ENCODE measurements around the gene TXNL4A.

The TXNL4A gene

DNA sequence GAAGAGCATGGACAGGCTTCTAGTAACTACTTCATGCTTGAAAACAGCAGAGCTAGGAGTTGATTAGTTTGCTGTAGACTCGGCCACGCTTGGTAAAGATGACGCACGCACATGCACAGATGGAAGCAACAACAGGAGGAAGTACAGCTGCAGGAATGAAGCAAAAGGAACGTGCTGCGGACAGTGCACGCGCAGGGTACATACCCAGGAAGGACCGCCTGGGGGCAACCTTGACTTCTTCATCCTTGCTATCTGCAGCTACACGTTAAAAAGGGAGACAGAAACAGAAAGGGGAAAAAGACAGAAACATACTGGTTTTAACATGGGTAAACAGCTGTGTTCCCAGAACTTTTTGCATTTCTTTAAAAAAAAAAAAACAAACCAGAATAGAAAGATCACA, 54.6 kb downstream of the TXNL4A start:
- DNase-seq, result no peak

DNA sequence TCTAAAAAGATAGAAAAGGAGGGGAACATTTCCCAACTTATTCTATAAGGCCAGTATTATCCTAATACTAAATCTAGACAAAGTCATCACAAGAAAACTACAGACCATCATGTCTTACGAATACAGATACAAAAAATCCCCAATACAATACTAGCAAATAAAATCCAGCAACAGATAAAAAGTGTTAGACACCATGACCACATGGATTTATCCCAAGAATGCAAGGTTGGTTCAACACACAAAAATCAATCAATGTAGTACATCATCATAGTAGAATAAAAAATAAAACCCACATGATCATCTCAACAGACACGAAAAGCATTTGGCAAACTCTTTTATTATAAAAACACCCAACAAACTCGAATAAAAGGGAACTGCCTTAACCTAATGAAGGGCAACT, 55.5 kb downstream of the TXNL4A start:
- no peak for DNase-seq

DNA sequence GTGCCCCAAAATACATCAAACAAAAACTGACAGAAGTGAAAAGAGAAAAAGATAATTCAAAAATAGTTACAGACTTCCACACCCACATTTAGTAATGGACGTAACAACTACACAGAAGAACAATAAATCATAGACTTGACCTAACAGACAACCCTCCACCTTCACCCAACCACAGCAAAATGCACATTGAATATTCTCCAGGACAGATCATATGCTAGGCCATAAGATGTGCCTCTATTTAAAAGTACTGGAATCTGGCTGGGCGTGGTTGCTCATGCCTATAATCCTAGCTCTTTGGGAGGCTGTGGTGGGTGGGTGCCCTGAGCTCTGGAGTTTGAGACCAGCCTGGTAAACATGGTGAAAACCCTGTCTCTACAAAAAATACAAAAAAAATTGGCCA, 56.9 kb downstream of the TXNL4A start:
- DNase-seq, result no peak

DNA sequence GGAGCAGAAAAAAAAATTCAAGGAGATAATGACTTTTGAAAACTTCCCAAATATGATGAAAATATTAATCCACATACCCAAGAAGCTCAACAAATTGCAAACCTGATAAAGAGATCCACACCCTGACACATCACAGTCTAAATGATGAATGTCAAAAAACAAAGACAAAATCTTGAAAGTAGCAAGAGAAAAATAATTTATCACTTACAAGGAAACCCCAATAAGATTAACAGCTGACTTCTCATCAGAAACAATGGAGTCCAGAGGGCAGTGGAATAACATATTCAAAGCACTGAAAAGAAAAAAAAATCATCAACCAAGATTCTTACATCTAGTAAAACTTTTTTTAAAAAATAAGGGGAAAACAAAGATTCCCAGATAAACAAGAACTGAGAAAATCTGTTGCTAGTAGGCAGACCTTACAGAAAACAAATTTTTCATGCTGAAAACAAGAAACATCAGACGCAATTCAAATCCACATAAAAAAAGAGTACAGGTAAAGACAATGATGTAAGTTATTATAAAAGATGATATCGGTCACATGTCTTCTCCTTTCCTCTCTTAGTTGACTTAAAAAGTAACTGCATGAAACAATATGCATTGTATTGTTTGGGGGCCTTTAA, 58.2 kb downstream of the TXNL4A start:
- DNase-seq, result no peak

DNA sequence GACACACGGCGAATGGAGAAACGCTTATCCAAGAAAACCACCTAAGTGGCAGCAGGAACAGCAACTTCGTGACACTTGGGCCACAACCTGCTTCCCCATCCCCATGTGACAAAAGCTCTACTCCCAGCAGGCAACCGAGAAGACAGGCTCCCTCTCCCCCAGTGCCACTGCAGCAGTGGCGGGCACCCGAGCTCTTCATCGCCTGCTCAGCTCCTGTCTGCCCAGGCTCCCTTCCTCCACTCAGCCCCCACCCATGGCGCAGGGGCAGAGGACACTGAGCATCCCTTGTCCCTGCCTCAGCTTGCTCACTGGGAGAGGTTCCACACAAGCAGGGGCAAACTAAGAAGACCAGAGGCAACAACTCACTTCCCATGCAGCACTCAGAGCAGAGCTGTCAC, 59.8 kb downstream of the TXNL4A start:
- DNase-seq, result no peak

DNA sequence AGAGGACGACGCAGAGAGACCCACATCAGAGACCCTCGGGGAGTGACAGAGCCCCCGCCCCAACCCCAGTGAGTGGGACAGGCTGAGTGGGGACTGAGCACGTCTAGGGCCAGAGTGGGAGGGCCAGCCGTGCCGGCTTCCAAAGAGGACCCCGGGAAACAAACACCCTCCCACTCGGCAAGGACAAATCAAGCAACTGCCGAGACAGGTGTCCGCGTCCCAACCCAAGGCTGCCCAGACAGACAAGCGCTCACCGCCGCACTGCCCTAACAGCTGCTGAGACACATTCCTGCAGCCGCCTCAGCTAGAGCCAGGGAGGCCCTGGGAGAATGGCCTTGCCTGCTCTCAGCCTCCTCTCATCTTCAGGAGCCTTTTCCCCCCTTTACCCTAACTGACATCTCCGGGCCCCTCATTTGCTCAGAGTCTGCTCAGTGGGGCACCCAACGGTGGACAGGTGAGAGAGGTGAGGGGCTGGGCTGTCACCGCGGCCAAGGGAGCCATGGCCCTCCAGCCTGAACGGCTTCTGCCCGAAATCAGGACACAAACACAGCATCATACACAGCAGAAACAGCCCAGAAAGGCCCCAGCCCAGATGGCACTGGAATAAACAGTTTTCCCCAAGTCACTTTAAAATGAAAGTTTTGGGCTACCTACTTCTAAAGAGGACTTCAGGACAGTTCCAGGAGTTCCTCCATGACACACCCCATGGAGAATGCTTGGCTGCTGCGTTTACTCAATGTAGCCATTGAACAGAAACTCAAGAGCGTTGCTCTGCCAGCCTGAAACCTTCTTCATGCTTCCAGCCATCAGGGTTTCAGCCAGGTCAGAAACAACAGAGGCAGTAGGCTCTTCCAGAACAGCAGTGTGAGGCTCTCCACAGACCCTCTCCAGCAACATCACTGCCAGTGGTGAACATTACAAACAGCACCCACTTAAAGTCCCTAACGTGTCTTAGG, 60.5 kb downstream of the TXNL4A start:
- no peak for DNase-seq

DNA sequence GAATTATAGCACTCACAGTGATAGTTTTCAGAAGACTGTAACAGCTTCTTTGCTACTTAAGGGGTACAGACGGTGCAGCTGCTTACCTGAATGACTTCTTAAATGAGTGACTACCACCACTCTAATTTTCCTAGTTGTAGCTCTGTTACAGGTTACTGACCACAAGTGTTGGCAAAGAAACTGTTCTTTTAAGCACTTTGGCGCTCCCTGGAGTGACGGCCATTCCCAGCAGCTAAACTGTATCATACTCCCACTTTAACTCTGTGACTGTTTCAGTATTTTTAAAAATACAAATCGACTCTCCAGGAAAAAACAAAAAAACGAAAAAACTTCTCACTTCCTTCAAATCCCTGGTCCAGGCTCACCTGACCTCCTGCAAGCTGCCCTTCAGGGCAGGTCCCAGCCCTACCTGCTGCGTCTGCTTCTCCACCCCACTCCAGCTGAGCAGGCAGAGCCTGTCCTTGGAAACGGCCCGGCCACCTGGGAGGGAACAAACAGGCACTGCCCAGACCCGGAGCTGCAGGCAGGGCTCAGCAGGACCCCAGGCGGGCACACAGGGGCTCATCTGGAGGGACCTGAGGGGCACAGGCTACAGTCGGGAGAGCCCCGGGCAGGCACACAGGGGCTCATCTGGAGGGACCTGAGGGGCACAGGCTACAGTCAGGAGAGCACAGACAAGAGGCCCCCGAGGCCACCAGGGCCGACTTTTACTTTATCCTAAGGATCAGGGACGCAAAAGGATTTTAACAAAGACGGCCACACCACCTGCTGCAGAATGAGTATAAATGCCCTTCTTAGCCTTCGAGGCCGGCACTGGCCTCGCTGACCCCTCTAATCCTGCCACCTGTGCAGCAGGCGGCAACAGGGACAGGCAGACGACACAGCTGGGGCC, 61.4 kb downstream of the TXNL4A start:
- no peak for DNase-seq

DNA sequence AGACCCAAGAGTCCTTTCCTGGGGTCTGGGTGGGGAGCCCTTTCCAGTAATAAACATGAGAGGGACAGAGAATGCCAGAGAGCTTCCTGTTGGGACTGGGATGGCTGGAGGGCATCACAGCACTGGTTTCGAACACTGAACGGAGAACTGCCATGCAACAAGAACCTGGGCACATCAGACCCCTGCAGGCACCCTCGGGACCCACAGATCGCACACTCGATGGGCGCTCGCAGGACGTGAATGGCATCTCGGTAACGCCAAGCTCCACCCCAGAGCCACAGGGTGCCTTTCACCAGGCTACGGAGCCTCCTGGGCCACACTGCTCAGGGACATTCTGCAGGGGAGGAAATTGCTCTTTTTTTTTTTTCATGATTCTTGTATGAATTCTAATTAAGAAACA, 62.1 kb downstream of the TXNL4A start:
- DNase-seq, result no peak

DNA sequence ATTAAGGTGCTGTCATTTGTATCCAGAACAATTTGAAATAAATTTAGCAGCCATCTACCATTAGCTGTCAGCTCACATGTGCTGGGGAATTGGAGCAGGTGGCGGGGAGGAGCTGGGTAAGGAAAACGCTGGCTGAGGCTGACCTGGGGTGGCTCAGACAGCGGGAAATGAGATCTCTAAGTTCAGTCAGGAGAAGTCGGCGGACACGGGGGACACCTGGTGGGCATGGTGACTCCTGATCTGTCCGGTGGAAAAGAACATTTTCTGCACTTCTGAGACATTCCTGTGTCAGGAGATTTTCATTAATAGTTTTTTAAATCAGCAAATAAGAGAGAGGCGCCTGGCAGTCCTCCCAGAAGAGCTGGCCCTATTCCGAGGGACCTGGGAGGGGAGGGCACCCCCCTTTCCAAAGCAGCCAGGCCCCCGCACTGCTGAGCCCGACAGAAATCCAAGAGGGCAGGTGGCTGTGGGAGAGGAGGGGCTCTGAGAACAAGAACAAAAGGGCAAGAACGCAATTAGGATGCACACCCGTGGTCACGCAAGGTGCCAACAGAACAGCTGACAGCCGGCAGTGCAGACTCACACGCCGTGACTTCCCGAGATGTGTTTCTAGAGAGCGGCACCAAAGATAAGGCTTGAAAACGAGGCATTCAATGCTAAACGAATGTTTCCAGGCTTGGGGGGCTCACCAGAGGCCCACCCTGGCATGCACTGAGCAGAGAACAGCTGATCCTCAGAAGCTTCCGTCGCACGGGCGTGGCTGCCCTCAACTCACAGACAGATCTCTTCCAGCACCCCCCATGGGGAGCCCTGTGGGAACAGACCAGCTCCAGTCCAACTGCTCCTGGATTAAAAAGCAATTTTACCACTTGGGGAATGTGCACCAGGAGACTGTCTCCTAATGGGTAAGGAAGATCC, 63.3 kb downstream of the TXNL4A start:
- peak; percentile 35 to 36 for DNase-seq

DNA sequence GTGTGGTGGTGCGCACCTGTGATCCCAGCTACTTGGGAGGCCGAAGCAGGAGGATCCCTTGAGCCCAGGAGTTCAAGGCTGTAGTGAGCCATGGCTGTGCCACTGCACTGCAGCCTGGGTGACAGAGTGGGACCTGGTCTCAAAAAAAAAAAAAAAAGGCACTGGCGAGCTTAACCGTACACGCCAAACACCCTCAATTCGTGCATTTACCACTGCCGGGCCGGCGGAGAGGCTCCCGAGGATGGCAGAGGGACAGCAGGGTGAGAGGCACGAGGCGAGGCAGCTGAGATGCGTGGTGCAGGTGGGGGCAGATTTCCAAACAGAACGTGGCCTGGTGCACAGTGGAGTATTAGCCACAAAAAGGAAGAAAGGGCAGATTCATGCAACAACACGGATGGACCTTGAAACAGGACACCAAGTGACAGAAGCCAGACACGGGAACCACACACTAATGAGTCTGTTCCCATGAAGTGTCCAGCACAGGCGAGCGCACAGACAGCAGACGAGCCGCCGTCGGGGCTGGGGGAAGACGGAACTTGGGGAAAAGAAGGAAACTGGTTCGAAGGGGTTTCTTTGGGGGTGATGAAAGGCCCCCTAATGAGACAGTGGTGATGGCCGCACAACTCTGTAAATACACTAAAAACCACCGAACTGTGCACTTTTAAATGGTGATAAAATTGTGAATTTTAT, 64.3 kb downstream of the TXNL4A start:
- no peak for DNase-seq

DNA sequence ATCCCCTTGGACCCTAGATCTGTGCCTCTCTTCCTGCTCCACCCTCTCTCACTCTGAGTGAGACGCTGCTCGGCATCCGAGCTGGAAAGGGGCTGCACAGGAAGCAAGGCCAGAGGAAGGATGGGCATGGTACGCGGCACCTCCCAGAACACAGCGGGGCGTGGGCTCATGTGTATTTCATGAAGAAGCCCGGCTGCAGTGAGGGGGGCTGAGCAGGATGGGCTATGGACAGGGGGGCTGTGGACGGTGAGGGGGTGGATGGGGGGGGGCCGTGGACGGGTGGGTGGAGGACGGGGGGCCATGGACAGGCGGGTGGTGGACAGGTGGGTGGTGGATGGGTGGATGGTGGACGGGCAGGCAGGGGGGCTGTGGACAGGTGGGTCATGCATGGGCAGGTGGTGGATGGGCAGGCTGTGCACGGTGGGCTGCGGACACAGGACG, 65.4 kb downstream of the TXNL4A start:
- DNase-seq, result no peak

DNA sequence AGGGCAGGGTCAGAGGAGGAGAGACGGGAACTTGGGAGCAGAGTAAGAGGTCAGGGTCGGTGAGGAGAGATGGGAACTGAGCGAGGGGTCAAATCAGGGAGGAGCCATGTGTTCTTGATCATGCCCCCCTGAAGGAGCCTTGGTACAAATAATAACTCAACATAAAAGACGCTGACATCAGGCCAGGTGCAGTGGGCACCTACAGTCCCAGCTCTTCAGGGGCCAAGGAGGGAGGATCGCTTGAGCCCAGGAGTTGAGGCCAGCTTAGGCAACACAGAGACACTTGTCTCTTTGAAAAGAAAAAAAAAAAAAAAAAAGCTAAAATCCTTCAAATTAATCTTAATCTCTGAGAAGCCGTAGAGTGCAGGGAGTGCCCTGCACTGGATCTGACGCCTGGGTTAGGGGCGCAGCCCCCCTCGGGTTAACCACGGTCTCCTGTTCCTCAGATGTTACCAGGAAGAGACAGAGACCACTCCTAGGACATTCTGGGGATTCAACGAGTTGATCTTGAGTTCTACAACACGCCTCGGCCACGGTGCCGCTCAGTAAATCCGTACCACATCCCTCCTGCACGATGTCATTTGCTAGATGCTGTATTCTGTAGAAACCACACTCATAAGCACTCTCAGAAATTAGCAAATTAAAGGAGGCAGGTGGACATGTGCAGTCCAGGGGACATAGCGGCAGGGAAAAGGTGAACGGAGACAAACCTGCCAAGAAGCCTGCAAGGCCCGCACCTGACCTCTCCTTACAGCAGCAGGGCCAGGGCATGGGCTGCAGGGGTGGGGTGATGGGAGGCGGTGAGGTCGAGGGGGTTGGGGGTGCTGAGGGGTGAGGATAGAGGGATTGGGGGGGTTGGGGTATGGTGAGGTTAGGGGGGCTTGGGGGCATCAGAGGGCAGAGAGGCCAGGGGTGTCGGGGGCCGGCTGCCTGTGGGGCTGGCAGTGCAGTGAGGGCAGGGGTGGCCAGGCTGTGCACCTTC, 66.1 kb downstream of the TXNL4A start:
- DNase-seq, result no peak

Data from NCI-H187 (cell line).